HG03175 (cell line): Measurements from ENCODE around the gene INPP5A.
"Not testable (repeated sequence)": the region's sequence is repeated elsewhere in the genome, so short reads cannot be mapped to it uniquely, and the experiment has no call there.

Source experiments
- ATAC-seq: cut with Tn5 transposase; IDR thresholded peaks from one replicate; pipeline ENCODE4 v1.9.1; 2021; ENCODE audit warnings: mild to moderate bottlenecking, moderate library complexity; ENCODE audit not compliant: unreplicated experiment

Gene INPP5A

GRCh38 chr10:132699411-132700155, 162.0 kb downstream of the INPP5A start:
- ATAC-seq: no peak

GRCh38 chr10:132700156-132701098, 162.8 kb downstream of the INPP5A start:
- no peak for ATAC-seq

- ATAC-seq: no peak
These were observed 163.7 kb downstream of the INPP5A start for GRCh38 chr10:132701099-132701845.

- ATAC-seq: no peak
These were observed 164.2 kb downstream of the INPP5A start for GRCh38 chr10:132701846-132702190.

GRCh38 chr10:132702601-132703418, 165.2 kb downstream of the INPP5A start:
- no peak for ATAC-seq

- no peak for ATAC-seq
These were observed 165.9 kb downstream of the INPP5A start for GRCh38 chr10:132703419-132704007.

- no peak for ATAC-seq
These were observed 166.6 kb downstream of the INPP5A start for GRCh38 chr10:132704008-132704814.

- ATAC-seq: not testable (repeated sequence)
These were observed 167.2 kb downstream of the INPP5A start for GRCh38 chr10:132704815-132705064.

- no peak for ATAC-seq
These were observed 167.6 kb downstream of the INPP5A start for GRCh38 chr10:132705173-132705572.

- no peak for ATAC-seq
These were observed 168.4 kb downstream of the INPP5A start for GRCh38 chr10:132705943-132706342.

- no peak for ATAC-seq
These were observed 169.1 kb downstream of the INPP5A start for GRCh38 chr10:132706701-132707100.

GRCh38 chr10:132707121-132707775, 169.7 kb downstream of the INPP5A start:
- no peak for ATAC-seq

GRCh38 chr10:132707776-132708171, 170.2 kb downstream of the INPP5A start:
- no peak for ATAC-seq

- no peak for ATAC-seq
These were observed 170.9 kb downstream of the INPP5A start for GRCh38 chr10:132708441-132708840.

- no peak for ATAC-seq
These were observed 171.3 kb downstream of the INPP5A start for GRCh38 chr10:132708936-132709335.

GRCh38 chr10:132709471-132709951, 171.9 kb downstream of the INPP5A start:
- no peak for ATAC-seq

GRCh38 chr10:132710036-132710686, 172.6 kb downstream of the INPP5A start:
- ATAC-seq: no peak
